Psoas muscle (tissue), 8 donors: ENCODE data around the gene AIG1. TPM values are rescaled to one million over a fixed set of nuclear protein-coding genes. Genes with fewer than 3 reads are reported as not detected.

Source experiments
- ATAC-seq, 4 donors: fragments of 200-7000 bp; cut with Tn5 transposase; one replicate each; pipeline ENCODE4 v1.9.1; 2020; ENCODE audit warnings: moderate library complexity in 3 of 4, mild to moderate bottlenecking in 2 of 4
- DNase-seq, 2 donors: peaks; one replicate each; pipeline ENCODE4 v3.0.0-alpha.2; 2020
- H3K27ac ChIP-seq: fragments of 200-600 bp; one replicate; pipeline ENCODE4 v1.8.0; 2022
- H3K27me3 ChIP-seq, 3 donors: fragments of 200-600 bp in 1 of 3; one replicate each; pipeline versions ENCODE4 v1.6.1 to v1.8.0; 2013 to 2022; ENCODE audit warnings: low read length in 2 of 3, mild to moderate bottlenecking in 2 of 3, moderate library complexity in 1 of 3; ENCODE audit not compliant: insufficient read depth in 3 of 3
- H3K36me3 ChIP-seq, 2 donors: fragments of 200-600 bp in 1 of 2; one replicate each; pipeline versions ENCODE4 v1.6.1 to v1.8.0; 2013 to 2022; ENCODE audit warnings: low read depth in 1 of 2, mild to moderate bottlenecking in 1 of 2, moderate library complexity in 1 of 2; ENCODE audit not compliant: insufficient read depth in 1 of 2
- H3K4me1 ChIP-seq: fragments of 200-600 bp; one replicate; pipeline ENCODE4 v1.8.0; 2022
- H3K4me3 ChIP-seq: fragments of 200-600 bp; one replicate; pipeline ENCODE4 v1.8.0; 2022; ENCODE audit warnings: mild to moderate bottlenecking
- H3K9me3 ChIP-seq: fragments of 200-600 bp; one replicate; pipeline ENCODE4 v1.8.0; 2022
- WGBS, 3 donors: extraction: QIAGEN DNeasy Blood & Tissue Kit; methylation state at CpG; one replicate each; pipeline versions ENCODE4 v1.1.6 to v1.1.7; 2013; 5-methylcytosine and 5-hydroxymethylcytosine counted together
- intact Hi-C, 2 donors: fragments of 100-400 bp; cut with DNase I; formaldehyde crosslinking; loops; one replicate each; pipeline versions ENCODE4 v1.11.0 to v1.14.2; 2022
- polyA plus RNA-seq, 3 donors: library from polyadenylated mRNA; stranded (reverse); fragments of 200-250 nt; gene quantifications; one replicate each; pipeline ENCODE4 v1.2.3, GENCODE V29; 2013
- total RNA-seq, 4 donors: library from RNA; stranded (reverse); fragmentation: NEBNext Ultra II Directional in 2 of 4; extraction: Animal tissue kit (Norgen Biotek cat#: 25700) in 2 of 4; gene quantifications; one replicate each; pipeline versions ENCODE4 v1.2.1 to v1.2.4, GENCODE V29; 2021 to 2023
- TF ChIP-seq, protein P1 (sequence below): fragments of 200-600 bp; IDR thresholded peaks from one replicate; pipeline ENCODE4 v1.8.0; 2022; ENCODE audit warnings: antibody characterized with exemption
- donor health status: healthy with polysubstance abuse.
- donor health status: DM: no; HTN: no; CAD: no; lungs with moderate emphysema.
- donor health status: Bipolar disorder and iron deficiency.
- donor health status: healthy.
- donor health status: DM: yes; HTN: yes; CAD: no.
- donor health status: DM: no; HTN: no; CAD: no.
- donor health status: DM: no; HTN: no; CAD: no.
- donor health status: DM: yes; HTN: yes; CAD: no.

The AIG1 gene
- total and polyA plus RNA-seq, 7 donors, result 4.0 to 24.6 (median 5.8) TPM

DNA sequence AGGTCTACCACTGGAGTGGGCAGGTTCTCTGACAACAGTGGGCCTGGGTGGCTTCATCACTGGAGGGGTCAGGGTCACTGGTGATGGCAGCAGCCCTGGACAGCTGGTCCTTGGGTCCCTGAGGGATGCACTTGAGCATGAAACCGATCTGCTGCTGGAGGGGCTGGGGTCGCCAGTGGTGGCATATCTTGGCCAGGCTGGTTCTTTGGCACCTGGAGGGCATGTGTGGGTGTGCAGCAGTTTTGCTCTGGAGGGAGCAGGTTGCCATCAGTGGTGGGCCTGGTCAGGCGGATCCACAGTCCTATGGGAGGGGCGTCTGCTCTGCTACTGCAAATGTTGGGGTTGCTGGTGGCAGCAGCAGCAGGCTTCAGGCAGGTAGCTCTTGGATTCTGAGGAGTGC is 117.0 kb downstream of the AIG1 start:
- WGBS, 3 donors, result 82 to 85% (median 83%) methylated on average over 4 of the region's 4 CpGs
- no peak for ATAC-seq
- TF ChIP-seq, protein P1, sequence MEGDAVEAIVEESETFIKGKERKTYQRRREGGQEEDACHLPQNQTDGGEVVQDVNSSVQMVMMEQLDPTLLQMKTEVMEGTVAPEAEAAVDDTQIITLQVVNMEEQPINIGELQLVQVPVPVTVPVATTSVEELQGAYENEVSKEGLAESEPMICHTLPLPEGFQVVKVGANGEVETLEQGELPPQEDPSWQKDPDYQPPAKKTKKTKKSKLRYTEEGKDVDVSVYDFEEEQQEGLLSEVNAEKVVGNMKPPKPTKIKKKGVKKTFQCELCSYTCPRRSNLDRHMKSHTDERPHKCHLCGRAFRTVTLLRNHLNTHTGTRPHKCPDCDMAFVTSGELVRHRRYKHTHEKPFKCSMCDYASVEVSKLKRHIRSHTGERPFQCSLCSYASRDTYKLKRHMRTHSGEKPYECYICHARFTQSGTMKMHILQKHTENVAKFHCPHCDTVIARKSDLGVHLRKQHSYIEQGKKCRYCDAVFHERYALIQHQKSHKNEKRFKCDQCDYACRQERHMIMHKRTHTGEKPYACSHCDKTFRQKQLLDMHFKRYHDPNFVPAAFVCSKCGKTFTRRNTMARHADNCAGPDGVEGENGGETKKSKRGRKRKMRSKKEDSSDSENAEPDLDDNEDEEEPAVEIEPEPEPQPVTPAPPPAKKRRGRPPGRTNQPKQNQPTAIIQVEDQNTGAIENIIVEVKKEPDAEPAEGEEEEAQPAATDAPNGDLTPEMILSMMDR, result no peak

DNA sequence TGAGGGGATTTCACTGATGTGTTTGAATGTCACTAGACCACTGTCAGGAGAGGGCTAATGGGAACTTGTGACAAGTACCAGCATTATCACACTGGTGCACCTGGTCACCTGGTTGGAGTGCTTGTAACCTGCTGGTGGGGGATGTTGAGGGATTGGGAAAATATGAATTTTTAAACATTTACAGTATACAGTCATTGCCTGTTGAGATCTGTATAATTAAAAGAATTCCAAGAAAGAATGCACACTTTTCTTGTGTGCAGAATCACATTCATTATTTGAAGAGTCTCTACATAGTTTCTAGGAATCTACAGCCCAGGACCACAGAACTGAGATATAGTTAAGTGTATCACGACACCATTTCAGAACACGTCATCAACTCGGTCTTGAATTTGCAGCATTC is 118.4 kb downstream of the AIG1 start:
- H3K4me1 ChIP-seq, result peaks cover 7% of the 10 kb centered on the region
- TF ChIP-seq, protein P1, result no peak
- ATAC-seq, result no peak
- H3K27me3 ChIP-seq, result no peaks in the 10 kb centered on the region
- WGBS, 3 donors, result 95 to 99% (median 96%) methylated on average over 3 of the region's 3 CpGs
- no peak for DNase-seq
- H3K9me3 ChIP-seq, result no peaks in the 10 kb centered on the region
- H3K4me3 ChIP-seq, result no peak overlapping the region
- no peak overlapping the region for H3K27ac ChIP-seq
- H3K36me3 ChIP-seq, result no peaks in the 10 kb centered on the region
- intact Hi-C loops, result no loop called here

More for the DNA sequence above, 117.0 kb downstream of the AIG1 start:
- DNase-seq, result no peak
- peaks cover 7% of the 10 kb centered on the region for H3K4me1 ChIP-seq
- H3K4me3 ChIP-seq, result no peak overlapping the region
- no peak overlapping the region for H3K27ac ChIP-seq
- H3K36me3 ChIP-seq, result no peaks in the 10 kb centered on the region
- H3K9me3 ChIP-seq, result no peaks in the 10 kb centered on the region
- no peaks in the 10 kb centered on the region for H3K27me3 ChIP-seq
- intact Hi-C loops, result no loop called here

DNA sequence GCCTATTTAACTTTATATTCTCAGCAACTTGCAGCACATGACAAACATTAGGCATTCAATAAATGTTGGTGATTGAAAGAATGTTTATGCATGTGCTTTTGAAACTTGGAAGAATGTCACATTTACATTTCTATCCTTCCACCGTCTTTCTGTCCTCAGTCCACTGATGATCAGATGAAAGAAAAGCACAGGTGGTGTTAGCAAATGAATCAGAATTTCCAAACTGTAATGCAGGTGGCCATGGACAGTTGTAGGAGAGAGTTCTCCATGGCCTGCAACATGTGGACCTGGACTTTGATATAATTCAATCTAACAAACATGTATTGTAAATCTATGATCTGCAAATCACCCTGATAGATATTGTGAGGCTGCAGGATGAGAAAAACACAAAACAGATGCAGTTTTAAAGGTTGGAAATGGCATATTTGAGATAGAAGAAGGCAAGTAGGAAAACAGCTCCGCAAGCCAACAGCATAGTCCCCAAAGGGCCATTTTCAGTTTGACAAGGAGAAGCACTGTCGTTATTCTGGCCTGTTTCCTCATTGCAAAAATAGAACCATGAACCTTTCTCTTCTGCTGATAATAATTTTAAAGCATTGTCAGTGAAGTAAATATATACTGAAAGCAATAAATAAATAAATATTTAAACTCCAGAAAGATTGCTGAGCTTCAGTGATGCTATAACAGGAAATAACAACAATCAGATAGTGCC is 119.4 kb downstream of the AIG1 start:
- ATAC-seq, result no peak
- Histone ChIP-seq H3K27ac (no peak overlapping the region), H3K27me3 (no peaks in the 10 kb centered on the region), H3K9me3 (no peaks in the 10 kb centered on the region), H3K4me1 (peaks cover 7% of the 10 kb centered on the region), H3K36me3 (no peaks in the 10 kb centered on the region), H3K4me3 (no peak overlapping the region)
- intact Hi-C loops, result no loop called here
- WGBS, 3 donors, result 29 to 45% (median 35%) methylated on average over 3 of the region's 3 CpGs
- no peak for DNase-seq
- TF ChIP-seq, protein P1, result no peak

DNA sequence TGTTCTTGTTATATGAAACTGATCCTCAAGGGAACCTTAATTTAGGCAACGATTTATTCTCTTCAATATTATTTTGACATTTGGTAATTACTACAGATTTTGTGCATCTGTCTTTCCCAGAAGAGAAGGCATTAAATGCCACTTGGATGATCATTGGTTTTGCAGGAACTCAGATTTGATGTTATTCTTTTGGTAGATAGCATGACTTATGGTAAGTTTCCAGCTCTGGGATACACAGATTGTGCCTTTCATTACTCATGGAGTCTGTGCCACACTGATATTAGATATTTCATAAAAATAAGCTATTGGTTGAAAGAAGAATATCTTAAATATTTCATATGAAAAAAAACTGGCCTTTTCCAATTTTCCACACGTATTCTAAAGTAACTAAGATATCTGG is 120.1 kb downstream of the AIG1 start:
- H3K27ac ChIP-seq, result no peak overlapping the region

More for the DNA sequence above, 120.1 kb downstream of the AIG1 start:
- intact Hi-C loops, result no loop called here
- peaks cover 7% of the 10 kb centered on the region for H3K4me1 ChIP-seq
- 46 to 53% (median 51%) methylated on average over 2 of the region's 2 CpGs for WGBS, 3 donors
- no peaks in the 10 kb centered on the region for H3K9me3 ChIP-seq
- no peaks in the 10 kb centered on the region for H3K36me3 ChIP-seq
- no peaks in the 10 kb centered on the region for H3K27me3 ChIP-seq
- no peak overlapping the region for H3K4me3 ChIP-seq
- no peak for ATAC-seq
- no peak for DNase-seq
- TF ChIP-seq, protein P1, result no peak
